A673 (cell line): ENCODE measurements around the gene TMTC4. TPM values are rescaled to one million over a fixed set of nuclear protein-coding genes. Genes with fewer than 3 reads are reported as not detected.

ENCODE experiments used
- BruUV-seq: library from RNA; stranded (reverse); fragments of 400-500 nt; replicated peaks from 2 replicates; lab custom pipeline; 2021; lab: Mats Ljungman, UMichigan
- CTCF ChIA-PET: fragments of 300-600 bp; sonication (Branson Sonifier 250); formaldehyde crosslinking; loops from one replicate; lab custom pipeline; 2022; ENCODE audit warnings: antibody characterized with exemption; lab: Charles Lee
- POLR2A ChIA-PET: fragments of 300-600 bp; sonication (Branson Sonifier 250); formaldehyde crosslinking; loops from one replicate; lab custom pipeline; 2022; ENCODE audit warnings: antibody characterized with exemption; ENCODE audit not compliant: low non-redundant PET; lab: Charles Lee
- DNase-seq: peaks from one replicate; pipeline ENCODE4 v3.0.0-alpha.2; 2015; ENCODE audit warnings: low spot score
- H3K27ac ChIP-seq: fragments of 200-600 bp; sonication (generic); 2 replicates; pipeline ENCODE4 v1.5.1; 2016; ENCODE audit warnings: mixed run types, low read depth, mild to moderate bottlenecking, mixed read lengths, antibody characterized with exemption, low read length; ENCODE audit not compliant: poor library complexity, severe bottlenecking
- H3K27me3 ChIP-seq: fragments of 200-600 bp; sonication (generic); replicated peaks from 2 replicates; pipeline ENCODE4 v1.6.1; 2017; ENCODE audit warnings: mixed run types, low read depth, mild to moderate bottlenecking, mixed read lengths, antibody characterized with exemption, low read length; ENCODE audit not compliant: insufficient read depth, poor library complexity
- H3K36me3 ChIP-seq: fragments of 200-600 bp; sonication (generic); 2 replicates; pipeline ENCODE4 v1.6.1; 2016; ENCODE audit warnings: mixed run types, mild to moderate bottlenecking, mixed read lengths, antibody characterized with exemption, low read length; ENCODE audit not compliant: insufficient read depth, poor library complexity, severe bottlenecking
- H3K4me1 ChIP-seq: fragments of 200-600 bp; sonication (generic); 2 replicates; pipeline ENCODE4 v1.6.1; 2017; ENCODE audit warnings: mixed run types, mild to moderate bottlenecking, mixed read lengths, antibody characterized with exemption, low read length; ENCODE audit not compliant: insufficient read depth, poor library complexity, severe bottlenecking
- H3K4me3 ChIP-seq: fragments of 200-600 bp; sonication (generic); 2 replicates; pipeline ENCODE4 v1.5.1; 2016; ENCODE audit warnings: low read depth, mixed run types, mild to moderate bottlenecking, mixed read lengths, low read length; ENCODE audit not compliant: poor library complexity, severe bottlenecking
- H3K9me3 ChIP-seq: fragments of 200-600 bp; sonication (generic); 2 replicates; pipeline ENCODE4 v1.6.1; 2016; ENCODE audit warnings: mixed run types, low read depth, mild to moderate bottlenecking, mixed read lengths, antibody characterized with exemption, low read length; ENCODE audit not compliant: poor library complexity, severe bottlenecking
- CTCF ChIP-seq: fragments of 300-800, 200-600 bp; sonication (generic); conservative IDR thresholded peaks from 2 replicates; pipeline ENCODE4 v1.5.1; 2017; ENCODE audit warnings: low read depth, mild to moderate bottlenecking, antibody characterized with exemption, low read length, moderate library complexity, mixed read lengths
- EZH2 ChIP-seq: fragments of 200-600 bp; sonication (generic); IDR thresholded peaks from 2 replicates; pipeline ENCODE4 v1.6.1; 2017; ENCODE audit warnings: borderline replicate concordance, low read depth, mild to moderate bottlenecking, mixed read lengths, antibody characterized with exemption, low read length; ENCODE audit not compliant: poor library complexity, severe bottlenecking
- intact Hi-C: fragments of 100-400 bp; cut with micrococcal nuclease; formaldehyde crosslinking; loops from one replicate; pipeline ENCODE4 v1.10.0; 2022; ENCODE audit not compliant: unreplicated experiment
- total RNA-seq: library from RNA; stranded (reverse); gene quantifications from 2 replicates; pipeline ENCODE4 v1.2.3, GENCODE V29; 2021

TMTC4 gene
- total RNA-seq, 1 experiment from 2014 or later, result 21.3 TPM

- CTCF ChIA-PET, result no interaction called here
- H3K27me3 ChIP-seq, result no peaks in the 10 kb centered on the region
- intact Hi-C loops, result no loop called here
These were observed 110.8 kb downstream of the TMTC4 start for GRCh38 chr13:100563779-100564178.

GRCh38 chr13:100561599-100562204 is 112.9 kb downstream of the TMTC4 start:
- TF ChIP-seq EZH2, result no peak
- no peak for TF ChIP-seq CTCF
- Histone ChIP-seq H3K27ac (no peak overlapping the region), H3K9me3 (no peaks in the 10 kb centered on the region), H3K4me1 (no peaks in the 10 kb centered on the region), H3K27me3 (no peaks in the 10 kb centered on the region), H3K4me3 (no peak overlapping the region), H3K36me3 (no peaks in the 10 kb centered on the region)
- ChIA-PET POLR2A (no interaction called here), CTCF (interaction anchor here (1.1 kb wide), 1 partner anchor 11 kb away, joined by 3 read pairs; no protein-coding TSS in a partner anchor)
- intact Hi-C loops, result no loop called here
- BruUV-seq, result no TSS peak
- DNase-seq, result no peak

More at GRCh38 chr13:100563779-100564178, 110.8 kb downstream of the TMTC4 start:
- no peak overlapping the region for H3K27ac ChIP-seq
- POLR2A ChIA-PET, result no interaction called here
- no peaks in the 10 kb centered on the region for H3K36me3 ChIP-seq
- no peaks in the 10 kb centered on the region for H3K4me1 ChIP-seq
- no peaks in the 10 kb centered on the region for H3K9me3 ChIP-seq
- DNase-seq, result no peak
- BruUV-seq, result no TSS peak
- TF ChIP-seq CTCF (no peak), EZH2 (no peak)
- H3K4me3 ChIP-seq, result no peak overlapping the region

- no peaks in the 10 kb centered on the region for H3K4me1 ChIP-seq
- intact Hi-C loops, result no loop called here
- H3K36me3 ChIP-seq, result no peaks in the 10 kb centered on the region
- BruUV-seq, result no TSS peak
- no peak for TF ChIP-seq EZH2
- TF ChIP-seq CTCF, result no peak
- H3K27ac ChIP-seq, result no peak overlapping the region
- ChIA-PET POLR2A (no interaction called here), CTCF (interaction anchor here (1.1 kb wide), 1 partner anchor 12 kb away, joined by 3 read pairs; no protein-coding TSS in a partner anchor)
- no peaks in the 10 kb centered on the region for H3K9me3 ChIP-seq
- no peak overlapping the region for H3K4me3 ChIP-seq
- no peak for DNase-seq
- no peaks in the 10 kb centered on the region for H3K27me3 ChIP-seq
These were observed 113.5 kb downstream of the TMTC4 start for GRCh38 chr13:100561158-100561499.
